ENCODE measurements around the gene SNX1. TPM values are rescaled to one million over a fixed set of nuclear protein-coding genes. Genes with fewer than 3 reads are reported as not detected.

Gene SNX1
- total RNA-seq, 2 experiments from 2014 or later, result 109 to 124 TPM

DNA sequence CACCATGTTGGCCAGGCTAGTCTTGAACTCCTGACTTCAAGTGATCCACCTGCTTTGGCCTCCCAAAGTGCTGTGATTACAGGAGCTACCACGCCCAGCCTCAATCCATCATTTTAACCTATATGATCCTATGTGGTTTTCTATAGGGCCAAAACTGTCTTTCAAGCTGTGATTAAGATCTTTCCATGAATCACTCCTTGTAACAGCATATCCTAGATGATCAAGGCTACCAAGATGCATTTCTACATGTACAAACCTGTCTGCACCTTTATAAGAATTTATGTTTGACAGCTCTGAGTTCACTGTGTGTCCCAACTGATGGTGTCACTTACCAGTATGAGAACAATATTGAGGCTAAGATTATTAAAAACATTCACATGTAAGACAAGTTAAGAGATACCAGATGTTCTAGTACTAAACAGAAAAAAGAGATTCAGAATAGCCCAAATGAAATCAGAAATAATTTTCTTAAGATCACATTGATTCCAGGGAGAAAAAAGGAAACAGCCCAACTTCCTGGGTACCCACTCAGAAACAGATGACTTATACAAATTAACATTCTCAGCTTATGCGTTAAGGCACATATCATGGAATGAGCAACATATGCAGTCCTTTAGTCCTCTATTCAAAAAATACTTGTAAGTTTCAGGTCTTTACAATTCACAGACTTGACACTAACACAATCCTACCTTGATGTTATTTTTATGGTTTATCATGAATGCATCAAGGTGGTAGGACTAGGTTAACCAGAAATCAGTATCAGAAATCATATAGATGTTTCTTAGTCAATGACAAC is 91.8 kb downstream of the SNX1 start:
- no peak for DNase-seq
- no peak for ATAC-seq
- CTCF ChIA-PET, result interaction anchor here (1.0 kb wide), 1 partner anchor 12 kb away, joined by 3 read pairs; no protein-coding TSS in a partner anchor
- POLR2A ChIA-PET, result interaction anchor here (0.6 to 1.2 kb wide), 2 partner anchors 10 to 24 kb away, joined by 3 read pairs; partner anchors contain the start of gene PPIB
- Mint-ChIP-seq H3K27ac (no peak overlapping the region), H3K4me3 (no peak overlapping the region), H3K4me1 (ENCODE audit: low read depth) (peaks cover 4% of the 10 kb centered on the region), H3K27me3 (ENCODE audit: low read depth) (no peaks in the 10 kb centered on the region), H3K9me3 (ENCODE audit: insufficient read depth) (no peaks in the 10 kb centered on the region), H3K36me3 (ENCODE audit: low read depth) (peaks cover 19% of the 10 kb centered on the region)

Other genes starting within 250 kb of the SNX1 start
- 1 to 10 TPM; 1.3 to 1.5 TPM for gene DAPK2, start 49.5 kb upstream of the SNX1 start, total RNA-seq
- gene CIAO2A, start 2.1 kb upstream of the SNX1 start, total RNA-seq, result 10 to 100 TPM; 78.7 to 80.9 TPM
- under 1 TPM; 0.47 to 0.58 TPM for gene SNX22, start 55.7 kb downstream of the SNX1 start, total RNA-seq
- gene PPIB, start 67.0 kb downstream of the SNX1 start, total RNA-seq, result 100 to 1,000 TPM; 378 to 386 TPM